NCI-H2029 (cell line): ENCODE measurements around the gene OR52E1.
"Not testable (repeated sequence)": the region's sequence is repeated elsewhere in the genome, so short reads cannot be mapped to it uniquely, and the experiment has no call there.

Experiments
- DNase-seq: peaks from one replicate; lab custom pipeline; 2025; lab: John Stamatoyannopoulos, UW

The OR52E1 gene

GRCh38 chr11:5069272-5069671 is at the start of gene OR52E1:
TSS of gene OR52E1 (plus strand) at chr11:5069572.
- no peak for DNase-seq

- DNase-seq, result no peak
Measured at GRCh38 chr11:5021996-5022395, 47.4 kb upstream of the OR52E1 start.

- DNase-seq, result no peak
Measured at GRCh38 chr11:5036669-5037068, 32.7 kb upstream of the OR52E1 start.

GRCh38 chr11:5037926-5038325 is 31.4 kb upstream of the OR52E1 start:
- no peak for DNase-seq

- no peak for DNase-seq
Measured at GRCh38 chr11:5038341-5038740, 31.0 kb upstream of the OR52E1 start.

- DNase-seq, result no peak
Measured at GRCh38 chr11:5040876-5041275, 28.5 kb upstream of the OR52E1 start.

- no peak for DNase-seq
Measured at GRCh38 chr11:5042091-5042490, 27.3 kb upstream of the OR52E1 start.

GRCh38 chr11:5043380-5043779 is 26.0 kb upstream of the OR52E1 start:
- no peak for DNase-seq

GRCh38 chr11:5046226-5046625 is 23.1 kb upstream of the OR52E1 start, which contains the start of gene OR52J3:
TSS of gene OR52J3 (plus strand) at chr11:5046526. CDS start at chr11:5046526, 0 bp downstream.
- DNase-seq, result no peak

GRCh38 chr11:5046754-5047330 is 22.5 kb upstream of the OR52E1 start:
- no peak for DNase-seq

GRCh38 chr11:5058679-5059078 is 10.7 kb upstream of the OR52E1 start:
- DNase-seq, result not testable (repeated sequence)

GRCh38 chr11:5059391-5059790 is 10.0 kb upstream of the OR52E1 start, which contains the start of gene OR52E2:
TSS of gene OR52E2 (minus strand) at chr11:5059627. CDS start at chr11:5059627, 0 bp downstream.
- no peak for DNase-seq

- DNase-seq, result no peak
Measured at GRCh38 chr11:5065027-5065426, 4.3 kb upstream of the OR52E1 start.

- DNase-seq, result no peak
Measured at GRCh38 chr11:5071799-5072198, 2.4 kb downstream of the OR52E1 start.

- no peak for DNase-seq
Measured at GRCh38 chr11:5081405-5081804, 12.0 kb downstream of the OR52E1 start.

- DNase-seq, result no peak
Measured at GRCh38 chr11:5083602-5084001, 14.2 kb downstream of the OR52E1 start.

- no peak for DNase-seq
Measured at GRCh38 chr11:5088556-5088955, 19.2 kb downstream of the OR52E1 start.

GRCh38 chr11:5090668-5091067 is 21.3 kb downstream of the OR52E1 start:
- DNase-seq, result no peak

GRCh38 chr11:5092821-5093585 is 23.6 kb downstream of the OR52E1 start:
- no peak for DNase-seq

GRCh38 chr11:5096011-5096410 is 26.6 kb downstream of the OR52E1 start:
- DNase-seq, result no peak

- no peak for DNase-seq
Measured at GRCh38 chr11:5102246-5102645, 32.9 kb downstream of the OR52E1 start.

- DNase-seq, result no peak
Measured at GRCh38 chr11:5103066-5103465, 33.7 kb downstream of the OR52E1 start.

GRCh38 chr11:5107285-5107684 is 37.9 kb downstream of the OR52E1 start:
- DNase-seq, result no peak

GRCh38 chr11:5115339-5115738 is 46.0 kb downstream of the OR52E1 start:
- no peak for DNase-seq
